ENCODE data around the gene LRRK1.

Gene LRRK1

GRCh38 chr15:100902436-100903167 is 16.6 kb upstream of the LRRK1 start:
- Histone ChIP-seq H2AK5ac (ENCODE audit: low read length, severe bottlenecking) (no peak overlapping the region), H2AFZ (ENCODE audit: low read depth, low read length) (no peak overlapping the region), H3K79me1 (replicated peaks; ENCODE audit: low read length, poor library complexity, severe bottlenecking) (no peaks in the 10 kb centered on the region), H2BK15ac (ENCODE audit: low read depth, poor library complexity, severe bottlenecking) (no peak overlapping the region), H4K8ac (ENCODE audit: low read length) (peak overlapping the region; percentile 56), H3K23ac (ENCODE audit: low read length in 2 of 2) (no peak overlapping the region), H3K4me3 (ENCODE audit: insufficient read depth in 1 of 2, low read depth in 1 of 2, low read length in 2 of 2) (peak overlapping the region in 1 of 2 experiments; percentile 58), H3K18ac (ENCODE audit: low read depth in 1 of 2, low read length in 2 of 2) (no peak overlapping the region), H3K4ac (ENCODE audit: low read depth in 1 of 2, low read length in 2 of 2) (no peak overlapping the region), H3K14ac (ENCODE audit: low read length in 2 of 2) (no peak overlapping the region), H3K9me3 (ENCODE audit: control insufficient read depth, low read length) (no peaks in the 10 kb centered on the region), H2BK5ac (ENCODE audit: low read depth, low read length, poor library complexity, severe bottlenecking) (no peak overlapping the region), H4K91ac (ENCODE audit: low read length) (peak overlapping the region; percentile 70), H2BK120ac (ENCODE audit: low read depth, low read length) (no peak overlapping the region), H3K4me1 (ENCODE audit: control insufficient read depth, insufficient read depth, low read depth, low read length) (peaks cover 3% of the 10 kb centered on the region), H2BK12ac (ENCODE audit: low read length in 2 of 2) (no peak overlapping the region), H3K27me3 (ENCODE audit: control insufficient read depth in 1 of 2, insufficient read depth in 1 of 2, low read length in 2 of 2) (peaks cover 0 to 30% of the 10 kb centered on the region in 2 experiments), H3K27ac (ENCODE audit: low read length, poor library complexity, severe bottlenecking) (no peak overlapping the region), H3K9ac (ENCODE audit: low read length) (peak overlapping the region; percentile 83), H3K36me3 (ENCODE audit: control insufficient read depth in 1 of 2, insufficient read depth in 2 of 2, low read depth in 1 of 2, low read length in 2 of 2) (peaks cover 0 to 67% of the 10 kb centered on the region in 2 experiments), H3K4me2 (ENCODE audit: low read length, poor library complexity, severe bottlenecking) (no peak overlapping the region)
- no peak for DNase-seq
- 79% methylated on average over 22 of the region's 22 CpGs for WGBS

GRCh38 chr15:100903168-100903554 is 16.0 kb upstream of the LRRK1 start:
- Histone ChIP-seq H2AK5ac (ENCODE audit: low read length, severe bottlenecking) (no peak overlapping the region), H3K4me1 (ENCODE audit: control insufficient read depth, insufficient read depth, low read depth, low read length) (peaks cover 3% of the 10 kb centered on the region), H3K9ac (ENCODE audit: low read length) (peak overlapping the region; percentile 83), H3K23ac (ENCODE audit: low read length in 2 of 2) (no peak overlapping the region), H3K36me3 (ENCODE audit: control insufficient read depth in 1 of 2, insufficient read depth in 2 of 2, low read depth in 1 of 2, low read length in 2 of 2) (peaks cover 0 to 65% of the 10 kb centered on the region in 2 experiments), H3K27ac (ENCODE audit: low read length, poor library complexity, severe bottlenecking) (no peak overlapping the region), H2AFZ (ENCODE audit: low read depth, low read length) (no peak overlapping the region), H3K4me2 (ENCODE audit: low read length, poor library complexity, severe bottlenecking) (no peak overlapping the region), H3K4ac (ENCODE audit: low read depth in 1 of 2, low read length in 2 of 2) (no peak overlapping the region), H2BK5ac (ENCODE audit: low read depth, low read length, poor library complexity, severe bottlenecking) (no peak overlapping the region), H3K27me3 (ENCODE audit: control insufficient read depth in 1 of 2, insufficient read depth in 1 of 2, low read length in 2 of 2) (peaks cover 0 to 28% of the 10 kb centered on the region in 2 experiments), H3K79me1 (replicated peaks; ENCODE audit: low read length, poor library complexity, severe bottlenecking) (no peaks in the 10 kb centered on the region), H2BK15ac (ENCODE audit: low read depth, poor library complexity, severe bottlenecking) (no peak overlapping the region), H2BK120ac (ENCODE audit: low read depth, low read length) (no peak overlapping the region), H3K4me3 (ENCODE audit: insufficient read depth in 1 of 2, low read depth in 1 of 2, low read length in 2 of 2) (no peak overlapping the region), H3K18ac (ENCODE audit: low read depth in 1 of 2, low read length in 2 of 2) (no peak overlapping the region), H4K8ac (ENCODE audit: low read length) (no peak overlapping the region), H3K14ac (ENCODE audit: low read length in 2 of 2) (no peak overlapping the region), H3K9me3 (ENCODE audit: control insufficient read depth, low read length) (no peaks in the 10 kb centered on the region), H2BK12ac (ENCODE audit: low read length in 2 of 2) (no peak overlapping the region), H4K91ac (ENCODE audit: low read length) (no peak overlapping the region)
- 88% methylated on average over 2 of the region's 3 CpGs for WGBS
- no peak for DNase-seq

- Histone ChIP-seq H3K27me3 (ENCODE audit: control insufficient read depth in 1 of 2, insufficient read depth in 1 of 2, low read length in 2 of 2) (peaks cover 0 to 14% of the 10 kb centered on the region in 2 experiments), H2BK120ac (ENCODE audit: low read depth, low read length) (no peak overlapping the region), H3K9me3 (ENCODE audit: control insufficient read depth, low read length) (no peaks in the 10 kb centered on the region), H3K36me3 (ENCODE audit: control insufficient read depth in 1 of 2, insufficient read depth in 2 of 2, low read depth in 1 of 2, low read length in 2 of 2) (peaks cover 0 to 71% of the 10 kb centered on the region in 2 experiments), H4K91ac (ENCODE audit: low read length) (no peak overlapping the region), H3K27ac (ENCODE audit: low read length, poor library complexity, severe bottlenecking) (no peak overlapping the region), H2BK15ac (ENCODE audit: low read depth, poor library complexity, severe bottlenecking) (no peak overlapping the region), H2BK5ac (ENCODE audit: low read depth, low read length, poor library complexity, severe bottlenecking) (no peak overlapping the region), H3K79me1 (replicated peaks; ENCODE audit: low read length, poor library complexity, severe bottlenecking) (no peaks in the 10 kb centered on the region), H3K9ac (ENCODE audit: low read length) (no peak overlapping the region), H2BK12ac (ENCODE audit: low read length in 2 of 2) (no peak overlapping the region), H3K4me3 (ENCODE audit: insufficient read depth in 1 of 2, low read depth in 1 of 2, low read length in 2 of 2) (no peak overlapping the region), H4K8ac (ENCODE audit: low read length) (no peak overlapping the region), H2AFZ (ENCODE audit: low read depth, low read length) (no peak overlapping the region), H3K18ac (ENCODE audit: low read depth in 1 of 2, low read length in 2 of 2) (no peak overlapping the region), H3K4me2 (ENCODE audit: low read length, poor library complexity, severe bottlenecking) (no peak overlapping the region), H3K4me1 (ENCODE audit: control insufficient read depth, insufficient read depth, low read depth, low read length) (peaks cover 1% of the 10 kb centered on the region), H3K4ac (ENCODE audit: low read depth in 1 of 2, low read length in 2 of 2) (no peak overlapping the region), H3K23ac (ENCODE audit: low read length in 2 of 2) (no peak overlapping the region), H2AK5ac (ENCODE audit: low read length, severe bottlenecking) (no peak overlapping the region), H3K14ac (ENCODE audit: low read length in 2 of 2) (no peak overlapping the region)
- 79% methylated on average over 8 of the region's 8 CpGs for WGBS
- no peak for DNase-seq
These were observed 13.3 kb upstream of the LRRK1 start for GRCh38 chr15:100905850-100906249.

GRCh38 chr15:100908466-100908865 is 10.7 kb upstream of the LRRK1 start:
- no peaks in the 10 kb centered on the region for H3K79me1 ChIP-seq (replicated peaks; ENCODE audit: low read length, poor library complexity, severe bottlenecking)
- no peak overlapping the region for H2BK5ac ChIP-seq (ENCODE audit: low read depth, low read length, poor library complexity, severe bottlenecking)
- no peak overlapping the region for H3K27ac ChIP-seq (ENCODE audit: low read length, poor library complexity, severe bottlenecking)
- H3K36me3 ChIP-seq (ENCODE audit: control insufficient read depth in 1 of 2, insufficient read depth in 2 of 2, low read depth in 1 of 2, low read length in 2 of 2) = peaks cover 0 to 89% of the 10 kb centered on the region in 2 experiments
- no peak overlapping the region for H2BK120ac ChIP-seq (ENCODE audit: low read depth, low read length)
- H2BK12ac ChIP-seq (ENCODE audit: low read length in 2 of 2) = no peak overlapping the region
- no peak overlapping the region for H3K4me2 ChIP-seq (ENCODE audit: low read length, poor library complexity, severe bottlenecking)
- H2AFZ ChIP-seq (ENCODE audit: low read depth, low read length) = no peak overlapping the region
- H3K18ac ChIP-seq (ENCODE audit: low read depth in 1 of 2, low read length in 2 of 2) = no peak overlapping the region
- peaks cover 9% of the 10 kb centered on the region for H3K9me3 ChIP-seq (ENCODE audit: control insufficient read depth, low read length)
- H3K4ac ChIP-seq (ENCODE audit: low read depth in 1 of 2, low read length in 2 of 2) = no peak overlapping the region
- WGBS = 75% methylated on average over 6 of the region's 6 CpGs
- H3K27me3 ChIP-seq (ENCODE audit: control insufficient read depth in 1 of 2, insufficient read depth in 1 of 2, low read length in 2 of 2) = peaks cover 0 to 17% of the 10 kb centered on the region in 2 experiments
- H2BK15ac ChIP-seq (ENCODE audit: low read depth, poor library complexity, severe bottlenecking) = no peak overlapping the region
- H4K91ac ChIP-seq (ENCODE audit: low read length) = peak overlapping the region; percentile 15
- H4K8ac ChIP-seq (ENCODE audit: low read length) = no peak overlapping the region
- no peak overlapping the region for H3K4me3 ChIP-seq (ENCODE audit: insufficient read depth in 1 of 2, low read depth in 1 of 2, low read length in 2 of 2)
- no peak overlapping the region for H2AK5ac ChIP-seq (ENCODE audit: low read length, severe bottlenecking)
- no peak overlapping the region for H3K23ac ChIP-seq (ENCODE audit: low read length in 2 of 2)
- no peak for DNase-seq
- no peaks in the 10 kb centered on the region for H3K4me1 ChIP-seq (ENCODE audit: control insufficient read depth, insufficient read depth, low read depth, low read length)
- H3K14ac ChIP-seq (ENCODE audit: low read length in 2 of 2) = no peak overlapping the region
- no peak overlapping the region for H3K9ac ChIP-seq (ENCODE audit: low read length)
